GOT3 (cell line): ENCODE data around the gene FRAT2.
"Not testable (repeated sequence)": the region's sequence is repeated elsewhere in the genome, so short reads cannot be mapped to it uniquely, and the experiment has no call there.

Experiments
- DNase-seq: peaks from one replicate; lab custom pipeline; 2025; ENCODE audit warnings: mixed read lengths; lab: John Stamatoyannopoulos, UW

The FRAT2 gene

DNA sequence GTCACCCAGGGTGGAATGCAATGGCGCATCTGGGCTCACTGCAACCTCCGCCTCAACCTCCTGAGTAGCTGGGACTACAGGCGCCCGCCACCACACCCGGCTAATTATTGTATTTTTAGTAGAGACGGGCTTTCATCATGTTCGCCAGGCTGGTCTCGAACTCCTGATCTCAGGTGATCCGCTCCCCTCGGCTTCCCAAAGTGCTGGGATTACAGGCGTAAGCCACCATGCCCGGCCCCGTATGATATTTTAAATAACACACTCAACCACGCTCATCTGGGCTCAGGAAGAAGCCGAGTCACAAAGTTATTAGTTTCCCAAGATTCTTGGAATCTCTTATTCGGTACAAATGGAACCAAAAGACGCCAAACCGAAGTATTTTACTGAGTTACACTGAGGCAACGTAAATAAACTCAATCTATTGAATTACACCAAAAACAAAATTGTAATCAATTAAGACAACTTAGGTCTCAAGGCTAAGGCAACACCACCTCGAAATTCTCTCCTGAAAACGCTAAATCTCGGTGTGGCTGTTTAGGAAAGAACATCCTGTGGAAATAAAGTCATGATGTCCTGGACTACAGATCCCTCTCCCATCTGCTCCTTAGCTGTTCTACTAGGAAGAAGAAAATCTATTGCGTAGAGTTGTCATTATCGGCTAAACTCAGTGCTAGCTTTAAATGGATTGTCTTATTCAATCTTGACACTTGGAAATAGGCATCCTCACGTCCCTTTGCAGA is 43.0 kb downstream of the FRAT2 start:
- DNase-seq = no peak

DNA sequence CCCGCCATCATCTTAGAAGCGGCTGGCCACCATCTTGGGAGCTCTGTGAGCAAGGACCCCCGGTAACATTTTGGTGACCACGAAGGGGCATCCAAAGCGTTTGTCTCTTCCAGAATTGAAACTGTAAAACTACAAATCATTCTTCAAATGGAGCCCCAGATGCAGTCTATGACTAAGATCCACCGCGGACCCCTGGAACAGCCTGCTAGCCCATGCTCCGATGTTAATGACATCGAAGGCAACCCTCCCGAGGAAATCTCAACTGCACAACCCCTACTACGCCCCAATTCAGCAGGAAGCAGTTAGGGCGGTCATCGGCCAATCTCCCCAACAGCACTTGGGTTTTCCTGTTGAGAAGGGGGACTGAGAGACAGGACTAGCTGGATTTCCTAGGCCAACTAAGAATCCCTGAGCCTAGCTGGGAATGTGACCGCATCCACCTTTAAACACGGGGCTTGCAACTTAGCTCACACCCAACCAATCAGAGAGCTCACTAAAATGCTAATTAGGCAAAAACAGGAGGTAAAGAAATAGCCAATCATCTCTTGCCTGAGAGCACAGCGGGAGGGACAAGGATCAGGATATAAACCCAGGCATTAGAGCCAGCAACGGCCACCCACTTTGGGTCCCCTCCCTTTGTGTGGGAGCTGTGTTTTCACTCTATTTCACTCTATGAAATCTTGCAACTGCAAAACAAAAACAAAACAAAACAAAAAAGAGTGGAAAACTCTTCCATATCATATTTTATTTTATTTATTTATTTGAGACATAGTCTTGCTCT is 43.8 kb downstream of the FRAT2 start:
- DNase-seq = not testable (repeated sequence)

GRCh38 chr10:97290076-97290475 is 44.5 kb downstream of the FRAT2 start:
- DNase-seq = not testable (repeated sequence)
